GM18861 (cell line): Measurements from ENCODE around the gene NRROS.
A peak's percentile ranks its signal among the peaks of the same experiment; 100 is the strongest.
"Not testable (repeated sequence)": the region's sequence is repeated elsewhere in the genome, so short reads cannot be mapped to it uniquely, and the experiment has no call there.

ENCODE experiments used
- ATAC-seq: cut with Tn5 transposase; IDR thresholded peaks from one replicate; pipeline ENCODE4 v1.9.1; 2021; ENCODE audit not compliant: unreplicated experiment

Gene NRROS

DNA sequence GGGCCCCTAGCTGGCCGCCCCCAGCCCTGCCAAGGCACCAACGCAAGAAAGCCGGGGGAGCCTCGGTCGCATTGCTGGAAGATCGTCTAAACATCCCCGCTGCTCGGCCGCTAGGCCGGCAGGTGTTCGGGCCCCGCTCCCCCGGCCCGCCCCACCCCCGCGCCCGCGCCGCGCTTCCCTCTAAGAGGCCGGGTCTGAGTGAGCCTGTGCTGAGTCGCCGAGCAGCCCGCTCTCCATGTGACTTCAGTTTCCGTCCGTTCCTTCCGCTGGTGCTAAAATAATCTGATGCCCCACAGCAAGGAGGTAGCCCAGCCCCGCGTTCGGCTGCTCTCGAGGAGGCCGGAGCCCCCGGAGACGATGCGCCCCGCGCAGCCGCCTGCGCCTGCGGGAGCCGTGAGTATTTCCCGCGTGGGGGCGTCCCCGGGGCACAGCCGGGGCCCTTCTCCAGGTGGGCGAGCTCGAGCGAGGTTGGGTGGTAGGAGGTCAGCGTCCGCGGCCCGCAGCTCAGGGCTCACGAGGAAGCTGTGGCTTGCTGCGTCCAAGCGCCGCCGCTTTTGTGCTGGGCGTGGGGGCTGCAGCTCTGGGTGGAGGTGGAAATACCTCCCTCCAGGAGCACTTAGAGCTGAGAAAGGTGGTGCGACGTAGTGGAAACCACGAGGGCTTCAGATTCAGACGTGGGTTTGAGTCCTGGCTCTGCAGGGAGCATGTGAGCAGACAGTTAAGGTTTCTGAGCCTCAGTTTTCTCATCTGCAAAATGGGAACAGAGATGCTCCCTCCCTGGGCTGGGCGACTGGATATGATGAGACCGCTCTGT lies at the start of gene NRROS:
Gene NRROS, plus strand, starts transcription at position 212 of the 814 bp plus-strand sequence. CDS start 14,846 bp downstream, outside the sequence.
- peak; percentile 32 for ATAC-seq

DNA sequence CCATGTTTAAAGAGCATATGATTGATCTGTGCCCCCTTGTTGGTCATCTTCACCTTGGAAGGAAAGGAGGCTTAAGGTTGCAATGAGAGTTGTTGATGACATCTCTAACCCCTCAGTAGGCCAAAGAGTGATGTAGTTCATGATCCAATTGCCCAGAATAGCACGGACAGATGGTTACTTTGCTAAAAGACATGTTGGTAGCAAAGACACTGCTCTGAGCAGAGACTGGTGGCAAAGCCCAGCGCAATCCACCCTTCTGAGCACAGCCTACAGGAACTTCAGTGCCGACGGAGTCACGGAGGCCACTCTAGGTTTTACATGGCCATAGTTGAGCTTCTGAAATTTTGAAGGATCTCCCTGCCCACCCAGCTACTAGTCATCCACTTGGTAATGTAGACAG lies 49.2 kb upstream of the NRROS start:
- ATAC-seq: no peak

DNA sequence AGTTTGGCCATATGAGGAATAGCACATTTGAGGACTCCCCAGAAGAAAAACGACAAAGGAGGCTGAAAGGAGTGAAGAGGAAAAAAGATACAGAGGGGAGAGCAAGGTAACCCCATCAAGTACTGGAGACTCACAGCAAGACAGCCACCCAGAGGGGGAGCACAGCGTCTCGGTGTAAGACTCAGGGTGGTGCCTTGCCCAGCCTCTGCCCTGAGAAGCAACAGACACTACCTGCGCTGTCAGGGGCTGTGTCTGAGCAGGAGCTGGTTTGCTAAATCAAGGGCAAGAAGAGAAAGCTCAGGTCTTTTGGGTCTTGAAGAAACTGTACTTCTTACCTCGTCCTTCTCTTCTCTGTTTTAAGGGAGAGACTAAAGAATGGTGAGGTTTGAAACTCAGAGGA lies 43.1 kb upstream of the NRROS start:
- ATAC-seq: no peak

DNA sequence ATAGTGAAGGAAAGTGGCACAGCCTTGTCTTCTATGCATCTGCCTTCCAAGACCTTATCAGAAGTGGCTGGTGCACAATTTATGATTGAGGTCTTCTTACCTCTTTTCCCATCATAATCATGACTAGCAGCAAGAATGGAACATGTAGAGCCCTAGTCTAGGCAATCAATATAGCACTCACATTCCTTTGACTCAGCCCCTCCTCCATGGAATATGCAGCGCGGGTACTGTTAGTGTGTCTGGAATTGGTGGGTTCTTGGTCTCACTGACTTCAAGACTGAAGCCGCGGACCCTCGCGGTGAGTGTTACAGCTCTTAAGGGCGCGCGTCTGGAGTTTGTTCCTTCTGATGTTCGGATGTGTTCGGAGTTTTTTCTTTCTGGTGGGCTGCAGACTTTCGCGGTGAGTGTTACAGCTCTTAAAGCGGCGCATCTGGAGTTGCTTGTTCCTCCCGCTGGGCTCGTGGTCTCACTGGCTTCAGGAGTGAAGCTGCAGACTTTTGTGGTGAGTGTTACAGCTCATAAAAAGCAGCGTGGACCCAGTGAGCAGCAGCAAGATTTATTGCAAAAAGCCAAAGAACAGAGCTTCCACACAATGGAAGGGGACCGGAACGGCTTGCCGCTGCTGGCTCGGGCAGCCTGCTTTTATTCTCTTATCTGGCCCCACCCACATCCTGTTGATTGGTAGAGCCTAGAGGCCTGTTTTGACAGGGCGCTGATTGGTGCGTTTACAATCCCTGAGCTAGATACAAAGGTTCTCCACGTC lies 41.3 kb upstream of the NRROS start:
- not testable (repeated sequence) for ATAC-seq

DNA sequence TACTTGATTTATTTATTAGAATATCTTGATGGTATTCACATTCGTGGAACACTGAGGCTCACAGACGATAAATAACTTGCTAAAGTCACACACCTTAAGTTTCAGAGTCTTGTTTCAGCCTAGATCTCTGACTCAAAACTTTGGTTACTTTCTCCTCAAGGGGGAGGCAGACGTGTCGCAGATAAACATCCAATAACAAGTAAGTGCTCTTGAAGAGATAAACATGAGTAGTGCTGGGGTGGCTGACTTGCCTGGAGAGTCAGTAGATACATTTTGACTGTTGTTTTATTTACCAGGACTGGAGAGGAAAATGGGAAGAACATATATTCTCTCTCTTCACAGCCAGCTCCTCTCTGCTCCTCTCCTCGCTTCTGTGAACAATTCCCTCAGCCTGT lies 39.8 kb upstream of the NRROS start:
- no peak for ATAC-seq

DNA sequence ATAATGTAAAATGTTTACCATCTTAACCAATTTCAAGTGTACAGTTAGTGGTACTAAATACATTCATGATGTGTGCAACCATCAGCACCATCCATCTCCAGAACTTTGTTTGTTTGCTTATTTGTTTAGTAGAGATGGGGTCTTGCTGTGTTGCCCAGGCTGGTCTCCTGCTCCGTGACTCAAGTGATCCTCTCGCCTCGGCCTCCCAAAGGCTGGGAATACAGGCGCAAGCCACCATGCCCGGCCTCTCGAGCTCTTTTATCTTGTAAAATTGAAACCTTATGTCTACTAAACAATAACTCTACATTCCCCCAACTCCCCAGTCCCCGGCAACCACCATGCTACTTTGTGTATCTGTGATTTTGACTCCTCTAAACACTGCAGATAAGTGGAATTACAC lies 39.1 kb upstream of the NRROS start:
- no peak for ATAC-seq

DNA sequence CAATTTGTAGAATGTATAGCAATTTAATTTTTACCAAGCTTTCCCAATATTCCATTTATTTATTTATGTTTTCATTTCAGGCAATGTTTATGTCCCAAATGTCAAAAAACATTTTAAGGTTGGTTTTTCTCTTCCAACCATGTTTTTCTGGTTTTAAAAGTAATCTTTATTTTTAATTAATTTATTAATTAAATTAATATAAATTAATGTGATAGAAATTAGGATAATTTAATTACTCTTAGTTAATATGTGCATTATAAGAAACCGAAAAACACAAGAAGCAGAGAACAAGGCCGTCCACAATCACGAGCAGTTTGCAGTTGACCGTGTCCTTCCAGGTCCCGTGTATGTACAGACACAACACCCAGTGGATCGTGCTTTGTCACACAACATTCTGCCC lies 36.8 kb upstream of the NRROS start:
- no peak for ATAC-seq

DNA sequence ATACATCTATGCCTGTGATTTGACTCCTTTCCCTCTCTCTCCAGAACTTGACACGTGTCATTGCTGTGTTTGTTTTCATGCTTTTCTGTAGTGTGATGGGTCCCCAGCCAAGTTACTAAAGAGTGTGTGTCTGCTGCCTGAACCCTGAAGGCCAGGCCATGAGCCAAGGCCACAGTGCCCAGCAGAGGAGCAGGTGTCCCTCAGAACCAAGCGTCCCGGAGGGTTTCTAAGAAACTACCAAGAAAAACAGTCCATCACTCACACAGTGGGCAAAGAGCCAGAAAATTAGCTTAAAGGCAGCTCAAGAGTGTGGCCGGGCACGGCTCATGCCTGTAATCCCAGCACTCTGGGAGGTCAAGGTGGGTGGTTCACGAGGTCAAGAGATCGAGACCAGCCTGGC lies 35.8 kb upstream of the NRROS start:
- ATAC-seq: no peak

DNA sequence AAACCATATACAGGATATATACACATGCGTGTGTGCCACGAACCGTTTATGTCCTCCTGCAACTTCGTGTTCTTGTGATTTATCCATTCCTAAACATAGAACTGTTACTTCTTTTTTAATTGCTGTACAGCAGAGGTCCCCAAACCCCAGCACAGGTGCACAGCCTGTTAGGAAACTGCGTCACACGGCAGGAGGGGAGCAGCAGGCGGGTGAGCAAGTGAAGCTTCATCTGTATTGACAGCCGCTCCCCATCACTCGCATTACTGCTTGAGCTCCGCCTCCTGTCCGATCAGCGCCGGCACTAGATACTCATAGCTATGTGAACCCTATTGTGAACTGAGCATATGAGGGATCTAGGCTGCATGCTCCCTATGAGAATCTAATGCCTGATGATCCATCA lies 34.9 kb upstream of the NRROS start:
- ATAC-seq: no peak

DNA sequence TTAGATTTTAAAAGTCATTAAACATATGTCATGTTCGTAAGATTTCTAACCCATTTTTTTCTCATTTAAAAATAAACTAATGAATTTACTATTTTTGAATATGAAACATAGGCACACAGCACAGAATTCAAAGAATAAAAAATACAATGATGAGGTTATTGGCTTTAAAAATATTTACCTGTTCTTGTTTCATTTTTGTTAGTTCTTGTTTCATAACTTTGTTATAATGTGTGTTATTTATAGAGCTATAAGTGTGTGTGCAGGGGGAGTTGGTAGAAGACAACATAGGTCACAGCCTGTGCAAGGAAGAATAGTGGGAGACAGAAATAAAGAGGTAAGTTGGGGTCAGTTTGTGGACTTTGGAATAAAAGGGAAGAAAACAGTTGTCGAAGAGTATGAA lies 30.8 kb upstream of the NRROS start:
- no peak for ATAC-seq

DNA sequence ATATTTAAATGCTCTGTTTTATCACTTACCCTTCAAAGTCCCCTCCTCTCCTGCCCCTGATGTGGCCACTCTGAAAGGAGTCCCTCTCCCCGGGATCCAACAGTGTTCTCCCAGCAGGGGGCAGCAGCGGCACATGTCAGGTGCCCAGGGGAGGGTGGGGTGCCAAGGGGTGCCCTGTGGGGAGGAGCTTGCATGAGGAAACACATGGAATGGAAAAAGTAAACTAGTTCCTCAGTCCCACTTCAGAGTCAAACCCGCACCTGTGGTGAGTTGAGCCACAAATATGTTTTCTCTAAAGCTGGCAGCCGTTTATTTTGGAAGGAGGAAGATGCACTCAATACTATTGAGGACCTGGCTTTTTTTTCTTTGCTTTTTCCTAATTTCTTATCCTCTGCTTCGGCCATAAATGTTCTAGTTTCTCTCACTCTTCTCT lies 30.1 kb upstream of the NRROS start:
- peak; percentile 60 for ATAC-seq

DNA sequence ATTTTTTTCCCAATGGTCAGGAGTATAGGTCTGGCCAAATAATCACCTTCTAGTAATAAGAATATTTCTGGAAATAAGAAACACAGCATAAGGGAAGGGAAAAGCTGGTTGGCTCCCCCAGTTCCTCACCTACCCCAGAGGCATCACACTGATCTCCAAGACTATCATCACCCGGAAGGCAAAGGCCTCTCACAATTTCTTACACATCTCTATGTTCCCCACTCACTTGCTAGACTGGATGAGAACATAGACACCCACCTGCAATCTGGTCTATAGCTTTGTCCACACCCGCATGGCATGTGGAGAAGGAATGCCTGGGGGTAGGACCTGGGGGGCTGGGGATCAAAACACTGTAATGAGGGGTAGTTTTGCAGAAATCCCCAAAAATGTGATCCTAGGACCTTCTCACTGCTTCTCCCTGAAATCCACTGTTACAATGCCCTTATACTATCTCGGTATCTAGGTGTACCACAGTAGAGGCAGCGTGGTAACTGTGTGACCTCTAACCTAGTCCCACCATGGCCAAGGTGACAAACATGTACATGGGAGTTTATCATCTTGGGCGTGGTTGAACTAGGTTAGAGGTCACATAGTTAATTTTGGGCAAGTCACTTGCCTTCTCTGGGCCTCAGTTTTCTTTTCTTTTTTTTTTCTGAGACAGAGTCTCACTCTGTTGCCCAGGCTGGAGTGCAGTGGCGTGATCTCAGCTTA lies 29.5 kb upstream of the NRROS start:
- ATAC-seq: no peak

DNA sequence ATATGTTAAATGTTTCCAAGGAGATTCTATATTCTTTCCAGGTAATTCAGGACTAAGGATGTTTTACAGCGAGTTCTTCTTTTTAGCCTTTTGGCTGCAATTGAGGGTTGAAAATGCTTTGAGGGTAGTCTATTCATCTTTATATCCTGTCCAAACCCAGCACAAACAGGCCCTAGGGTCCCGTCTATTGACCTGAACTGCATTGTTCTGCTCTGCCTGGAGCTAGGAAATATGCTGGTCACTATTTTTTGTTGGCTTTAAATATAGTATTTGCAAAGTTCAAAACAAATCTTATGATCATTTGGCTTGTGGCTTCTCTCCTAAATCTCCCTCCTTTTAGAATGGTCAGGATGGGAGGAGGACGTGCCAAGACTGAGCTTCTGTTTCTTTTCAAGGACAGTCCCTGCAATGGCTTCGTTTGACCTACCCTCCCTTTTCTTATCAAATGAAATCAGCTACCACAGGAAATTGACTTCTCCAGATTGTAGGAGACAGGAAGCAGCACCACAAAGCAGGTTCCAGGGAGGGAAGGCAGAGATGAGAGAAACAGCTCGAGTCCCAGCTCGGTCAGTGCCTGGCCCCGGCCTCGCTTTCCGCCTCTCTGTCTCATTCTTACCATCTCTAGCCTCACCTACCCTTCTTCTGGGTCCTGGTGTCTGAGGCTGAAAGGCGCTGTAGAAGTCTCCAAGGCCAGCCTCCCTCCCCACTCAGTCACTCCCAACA lies 27.6 kb upstream of the NRROS start:
- ATAC-seq: no peak

DNA sequence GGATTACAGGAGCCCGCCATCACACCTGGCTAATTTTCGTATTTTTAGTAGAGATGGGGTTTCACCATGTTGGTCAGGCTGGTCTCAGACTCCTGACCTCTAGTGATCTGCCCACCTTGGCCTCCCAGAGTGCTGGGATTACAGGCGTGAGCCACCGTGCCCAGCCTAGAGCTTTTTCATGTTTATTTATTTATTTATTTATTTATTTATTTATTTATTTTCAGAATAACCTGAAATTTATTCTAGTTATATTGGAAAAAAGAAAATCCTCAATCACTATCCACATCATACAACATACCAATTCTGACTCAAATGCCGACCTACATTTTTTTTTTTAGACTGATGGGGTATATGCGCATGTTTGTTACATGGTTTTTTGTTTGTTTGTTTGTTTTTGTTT lies 24.3 kb upstream of the NRROS start:
- not testable (repeated sequence) for ATAC-seq

DNA sequence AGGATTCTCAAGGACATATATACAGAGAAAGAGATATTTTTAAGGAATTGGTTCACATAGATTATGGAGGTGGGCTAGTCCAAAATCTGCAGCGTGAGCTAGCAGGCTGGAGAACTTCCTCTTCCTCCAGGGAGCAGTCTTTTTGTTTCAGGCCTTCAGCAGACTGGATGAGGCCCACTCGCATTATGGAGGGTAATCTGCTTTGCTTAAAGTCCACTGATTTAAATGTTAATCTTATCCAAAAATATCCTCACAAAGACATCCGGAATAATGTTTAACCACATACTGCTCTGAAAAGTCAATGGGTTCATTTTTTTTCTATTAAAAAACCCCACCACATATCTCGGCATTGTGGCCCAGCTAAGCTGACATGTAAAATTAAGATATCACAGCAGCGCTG lies 22.2 kb upstream of the NRROS start:
- ATAC-seq: no peak

DNA sequence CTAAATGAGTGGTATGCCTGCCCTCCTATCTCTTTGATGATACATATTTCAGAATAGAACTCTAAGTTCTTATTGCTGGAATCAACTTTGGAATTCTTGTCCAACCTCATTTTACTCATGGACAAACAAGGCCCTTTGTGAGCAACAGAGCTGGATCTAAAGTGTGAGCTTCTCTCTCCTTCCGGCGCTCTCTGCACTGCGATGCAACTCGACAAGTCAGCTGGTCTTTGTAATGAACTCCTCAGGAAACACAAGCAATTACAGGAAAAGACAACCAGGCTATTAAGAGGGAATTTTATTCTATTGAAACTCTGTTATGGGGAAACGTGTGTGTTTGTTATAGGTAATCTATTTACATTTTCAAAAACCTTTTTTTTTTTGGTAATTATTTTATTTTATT lies 20.3 kb upstream of the NRROS start:
- ATAC-seq: no peak

DNA sequence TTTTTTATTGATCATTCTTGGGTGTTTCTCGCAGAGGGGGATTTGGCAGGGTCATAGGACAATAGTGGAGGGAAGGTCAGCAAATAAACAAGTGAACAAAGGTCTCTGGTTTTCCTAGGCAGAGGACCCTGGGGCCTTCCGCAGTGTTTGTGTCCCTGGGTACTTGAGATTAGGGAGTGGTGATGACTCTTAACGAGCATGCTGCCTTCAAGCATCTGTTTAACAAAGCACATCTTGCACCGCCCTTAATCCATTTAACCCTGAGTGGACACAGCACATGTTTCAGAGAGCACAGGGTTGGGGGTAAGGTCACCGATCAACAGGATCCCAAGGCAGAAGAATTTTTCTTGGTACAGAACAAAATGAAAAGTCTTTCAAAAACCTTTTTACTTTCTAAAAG lies 19.9 kb upstream of the NRROS start:
- ATAC-seq: not testable (repeated sequence)

DNA sequence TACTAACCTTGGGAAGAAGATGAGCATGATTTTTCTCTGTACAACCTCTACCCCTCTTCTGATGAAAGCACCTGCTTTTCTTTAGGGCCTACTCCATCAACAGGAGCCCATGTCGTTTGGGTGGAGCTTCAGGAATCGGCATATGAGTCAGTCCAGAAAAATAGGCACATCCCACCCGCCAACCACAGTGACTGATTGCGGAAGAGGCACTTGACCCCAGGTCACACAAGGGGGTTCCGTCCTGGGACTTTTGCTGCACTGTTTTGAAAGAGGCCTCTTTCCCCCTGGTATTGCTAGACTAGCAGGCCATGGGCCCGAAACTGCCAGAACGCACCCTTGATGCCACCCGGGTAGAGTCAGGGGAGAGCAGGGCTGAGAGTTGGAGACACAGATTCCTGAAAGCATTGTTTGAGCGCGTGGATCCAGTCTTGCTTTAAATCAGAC lies 19.3 kb upstream of the NRROS start:
- no peak for ATAC-seq

DNA sequence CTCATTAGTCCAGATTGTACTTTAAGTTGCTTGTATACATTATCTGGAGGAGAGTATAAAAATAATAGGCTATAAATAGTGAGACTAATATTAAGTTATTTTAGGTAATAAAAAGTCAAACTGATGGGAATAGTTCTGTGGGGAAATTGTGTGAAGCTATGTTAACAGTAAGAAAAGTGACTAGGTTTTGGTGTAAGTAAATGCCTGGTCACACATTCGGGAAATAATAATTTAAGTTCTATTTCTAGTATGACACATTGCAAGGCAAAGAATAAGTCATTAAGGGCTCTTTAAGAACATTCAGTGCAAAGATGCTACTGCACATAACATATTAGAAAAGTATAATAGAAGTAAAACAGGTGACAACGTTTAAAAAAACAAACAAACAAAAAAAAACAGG lies 18.8 kb upstream of the NRROS start:
- ATAC-seq: no peak

DNA sequence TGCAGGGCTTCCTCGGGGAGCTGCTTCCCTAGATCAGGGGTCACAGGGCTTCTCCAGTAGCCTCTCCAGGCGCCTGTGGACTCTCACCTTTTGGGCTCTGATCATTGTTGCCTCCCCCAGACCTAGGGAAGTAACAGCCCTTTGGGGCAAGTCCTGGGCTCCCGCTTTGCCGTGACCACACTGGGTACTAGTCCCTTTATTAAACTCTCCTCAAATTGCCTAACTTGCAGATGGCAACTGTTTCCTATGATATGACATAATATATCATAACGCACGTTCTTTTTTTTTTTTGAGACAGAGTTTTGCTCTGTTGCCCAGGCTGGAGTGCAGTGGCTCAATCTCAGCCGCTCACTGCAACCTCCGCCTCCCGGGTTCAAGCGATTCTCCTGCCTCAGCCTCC lies 17.9 kb upstream of the NRROS start:
- no peak for ATAC-seq
